GM21619 (cell line): ENCODE data around the gene ADSS2.
"Not testable (repeated sequence)": the region's sequence is repeated elsewhere in the genome, so short reads cannot be mapped to it uniquely, and the experiment has no call there.

ENCODE experiments used
- ATAC-seq: cut with Tn5 transposase; IDR thresholded peaks from one replicate; pipeline ENCODE4 v1.9.1; 2021; ENCODE audit not compliant: unreplicated experiment

The ADSS2 gene

DNA sequence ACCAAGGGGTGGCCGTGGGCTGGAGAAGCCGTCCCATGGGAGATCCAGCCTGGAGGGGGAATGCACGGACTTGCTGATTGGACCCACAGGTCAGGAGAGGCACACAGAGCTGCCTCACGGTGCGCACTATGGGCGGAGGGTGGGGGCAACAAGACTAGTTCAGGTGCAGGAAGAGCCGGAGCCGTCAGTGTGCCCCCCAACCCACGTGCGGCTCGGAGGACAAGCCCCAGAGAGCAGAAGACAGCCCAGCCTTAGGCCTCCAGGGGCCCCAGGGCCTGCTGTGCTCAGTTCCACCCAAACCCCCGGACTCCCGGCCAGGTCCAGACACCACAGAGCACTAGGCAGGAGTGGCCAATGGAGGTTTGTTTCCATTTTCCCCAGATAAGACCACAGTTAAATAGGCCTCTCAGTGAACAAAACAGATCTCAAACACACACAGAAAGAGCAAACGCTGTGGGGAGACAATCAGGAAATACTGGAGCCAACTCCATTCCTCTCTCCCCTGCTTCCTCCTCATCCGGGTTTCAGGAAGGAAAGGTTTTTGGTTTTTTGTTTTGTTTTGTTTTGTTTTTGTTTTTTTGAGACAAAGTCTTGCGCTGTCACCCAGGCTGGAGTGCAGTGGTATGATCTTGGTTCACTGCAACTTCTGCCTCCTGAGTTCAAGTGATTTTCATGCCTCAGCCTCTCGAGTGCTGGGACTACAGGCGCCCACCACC lies 84.2 kb downstream of the ADSS2 start:
- no peak for ATAC-seq

DNA sequence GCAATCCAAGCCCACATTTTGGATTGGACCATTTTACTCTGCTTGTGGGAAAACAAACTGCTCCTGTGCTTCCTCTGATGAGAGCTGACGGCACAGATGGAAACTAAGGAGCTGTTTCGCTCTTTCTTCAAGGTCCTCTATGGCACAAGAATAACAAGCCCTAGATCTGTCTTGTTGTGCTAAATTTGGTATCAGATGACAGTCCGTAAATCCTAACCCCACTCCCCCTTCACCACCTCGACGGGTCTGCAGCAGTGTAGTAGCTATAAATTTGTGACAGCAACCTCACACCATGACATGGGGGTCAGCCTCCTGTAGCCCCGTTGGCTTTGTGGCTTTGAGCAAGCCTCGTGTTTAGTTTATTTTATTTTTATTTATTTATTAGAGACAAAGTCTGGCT lies 85.9 kb downstream of the ADSS2 start:
- no peak for ATAC-seq

DNA sequence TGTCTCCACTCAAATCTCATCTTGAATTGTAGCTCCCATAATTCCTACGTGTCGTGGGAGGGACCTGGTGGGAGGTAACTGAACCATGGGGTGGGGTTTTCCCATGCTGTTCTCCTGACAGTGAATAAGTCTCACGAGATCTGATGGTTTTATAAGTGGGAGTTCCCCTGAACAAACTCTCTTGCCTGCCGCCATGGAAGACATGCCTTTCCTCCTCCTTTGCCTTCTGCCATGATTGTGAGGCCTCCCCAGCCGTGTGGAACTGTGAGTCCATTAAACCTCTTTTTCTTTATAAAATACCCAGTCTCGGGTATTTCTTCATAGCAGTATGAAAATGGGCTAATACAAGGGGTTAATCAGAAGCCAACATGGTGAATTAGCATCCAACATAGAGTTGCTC lies 86.4 kb downstream of the ADSS2 start:
- not testable (repeated sequence) for ATAC-seq

DNA sequence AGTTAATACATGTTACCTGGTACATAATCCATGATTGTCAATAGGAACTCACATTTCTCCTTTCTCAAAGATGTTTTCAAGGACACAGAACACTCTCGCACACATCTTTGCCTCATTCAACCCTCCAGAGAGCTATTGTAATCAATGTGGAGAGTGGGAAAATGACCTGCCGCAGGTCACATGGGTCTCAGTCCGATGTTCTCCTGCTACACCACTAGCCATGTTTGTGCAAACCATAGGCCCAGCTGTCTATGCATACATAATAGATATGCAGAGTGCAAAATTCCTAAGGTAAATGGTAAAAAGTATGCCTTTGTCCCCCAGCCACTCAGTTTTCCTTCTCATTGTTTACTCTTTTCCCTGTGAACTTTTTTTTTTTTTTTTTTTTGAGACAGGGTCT lies 89.2 kb downstream of the ADSS2 start:
- ATAC-seq, result no peak

DNA sequence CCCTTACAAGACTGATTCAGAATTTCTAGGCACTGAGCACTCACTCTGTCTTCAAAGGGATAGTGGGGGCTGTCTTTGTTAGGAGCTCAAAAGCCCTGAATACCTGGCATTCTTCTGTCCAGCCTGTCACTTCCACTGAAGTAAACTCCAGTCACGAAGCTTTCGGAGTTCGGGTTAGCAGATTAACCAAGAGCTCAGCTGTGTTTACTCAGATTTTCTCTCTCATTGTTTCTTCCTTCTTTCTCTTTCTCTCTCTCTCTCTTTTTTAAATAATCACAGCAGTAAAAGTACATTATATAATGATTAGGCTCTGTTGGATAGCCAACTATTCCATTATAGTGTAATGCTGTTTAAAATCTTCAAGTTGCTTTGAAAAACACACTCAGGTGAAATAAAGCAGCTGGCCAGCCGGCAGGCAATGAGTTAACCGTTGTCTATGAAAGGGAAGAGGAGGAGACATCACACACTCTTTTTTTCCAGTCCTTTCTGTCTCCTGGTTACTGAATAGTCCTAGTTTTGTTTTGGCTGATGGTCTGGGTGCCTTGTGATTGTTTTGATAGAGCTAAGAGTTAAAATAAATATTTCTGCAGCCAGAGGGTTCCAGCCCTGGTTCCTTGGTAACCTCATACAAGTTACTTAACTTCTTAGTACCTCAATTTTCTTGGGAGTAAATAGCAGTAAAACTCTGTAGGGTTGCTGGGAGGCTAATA lies 89.8 kb downstream of the ADSS2 start:
- no peak for ATAC-seq
